Kidney glomerular epithelial cell (primary cell): ENCODE measurements around the gene NLGN1.

ENCODE experiments used
- DNase-seq: peaks from one replicate; lab custom pipeline; 2025; lab: John Stamatoyannopoulos, UW

Gene NLGN1

DNA sequence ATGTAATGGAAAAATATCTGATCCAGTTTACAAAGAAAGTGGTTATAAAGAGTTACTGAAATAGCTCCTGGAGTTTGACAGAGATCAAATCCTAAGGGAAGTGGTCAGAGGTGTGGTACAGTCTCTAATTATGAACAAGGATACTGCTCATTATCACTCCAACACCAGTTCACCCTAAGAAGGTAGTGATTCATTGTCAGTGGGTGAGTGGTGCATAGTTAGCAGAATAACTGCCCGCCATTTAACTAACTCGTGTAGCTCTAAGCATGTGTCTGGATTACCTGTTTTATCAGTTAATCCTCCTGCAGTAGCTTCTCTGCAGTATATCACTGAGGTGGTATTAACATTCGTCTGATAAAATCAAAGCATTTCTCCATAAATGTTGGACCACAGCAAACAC is 700.1 kb downstream of the NLGN1 start:
- no peak for DNase-seq

DNA sequence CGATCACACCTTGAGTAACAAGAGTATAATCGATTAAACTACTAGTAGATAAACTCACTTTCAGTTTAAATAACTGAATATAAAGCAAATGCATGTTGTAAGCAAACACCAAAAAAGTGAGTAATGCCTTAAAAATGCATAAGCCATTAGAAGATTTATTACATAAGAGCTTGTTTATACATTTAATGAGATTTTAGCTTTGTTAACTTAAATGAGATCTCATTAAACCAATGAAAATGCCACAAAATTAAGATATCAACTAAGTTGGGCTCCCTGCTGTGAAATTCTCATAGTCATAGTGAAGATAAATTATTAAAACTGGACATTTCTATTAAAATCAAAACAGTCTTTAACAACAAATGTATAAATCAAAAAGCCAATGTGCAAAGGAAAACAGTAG is 701.2 kb downstream of the NLGN1 start:
- no peak for DNase-seq

DNA sequence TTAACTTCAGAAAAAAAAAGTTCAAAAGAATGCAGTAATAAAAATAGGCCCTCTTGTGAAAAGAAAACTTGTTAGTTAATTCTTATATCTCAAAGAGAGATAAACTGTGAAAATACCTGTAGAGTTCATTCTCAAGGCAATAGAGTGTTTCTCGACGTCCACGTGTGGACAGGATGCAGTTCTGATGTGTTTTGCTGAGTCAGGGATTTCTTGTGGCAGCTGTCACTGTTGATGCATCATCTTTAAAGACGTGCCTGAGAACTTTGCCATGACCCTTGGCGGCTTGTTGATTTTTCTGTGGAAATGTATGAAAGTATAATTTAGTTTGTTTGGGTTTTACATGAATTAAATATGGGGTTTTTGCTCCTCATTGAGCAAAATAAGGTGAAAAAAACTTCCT is 702.2 kb downstream of the NLGN1 start:
- DNase-seq = no peak

DNA sequence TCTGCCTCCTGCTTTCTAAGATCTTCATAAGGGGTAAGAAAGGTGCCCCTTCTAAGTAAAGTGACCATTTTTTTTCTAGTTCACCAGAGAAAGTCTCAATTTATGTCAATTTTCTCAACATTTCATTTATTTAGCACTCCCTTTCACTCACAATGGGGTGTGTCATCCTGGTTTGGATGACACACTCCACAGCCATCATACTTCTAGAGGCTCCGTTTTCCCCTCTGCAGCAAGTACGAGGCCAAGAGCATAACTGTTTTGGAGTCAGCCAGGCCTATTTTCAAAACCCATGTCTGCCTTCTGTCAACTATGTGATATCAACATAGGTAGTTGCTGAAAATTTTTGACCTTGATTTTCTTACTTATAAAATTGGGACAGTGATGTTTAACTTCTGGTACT is 703.2 kb downstream of the NLGN1 start:
- no peak for DNase-seq

DNA sequence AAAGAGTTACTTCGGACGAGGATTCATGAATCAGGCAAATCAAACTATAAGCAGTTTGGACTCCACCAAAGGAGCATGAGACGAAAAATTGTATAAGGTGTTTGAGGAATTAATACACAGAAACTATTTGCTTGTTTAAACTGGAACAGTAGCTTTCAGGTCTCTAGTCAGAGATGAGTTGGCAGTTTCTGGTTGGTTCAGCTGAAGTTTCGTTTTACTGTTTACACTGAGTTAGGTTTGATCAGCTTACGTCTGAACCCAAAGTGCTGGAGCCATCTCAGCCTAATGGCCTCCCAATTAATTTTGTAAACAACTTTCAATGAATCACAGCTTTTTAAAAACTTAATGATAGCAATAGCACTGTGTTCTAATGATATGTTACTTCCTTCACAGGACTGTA is 703.7 kb downstream of the NLGN1 start:
- no peak for DNase-seq

DNA sequence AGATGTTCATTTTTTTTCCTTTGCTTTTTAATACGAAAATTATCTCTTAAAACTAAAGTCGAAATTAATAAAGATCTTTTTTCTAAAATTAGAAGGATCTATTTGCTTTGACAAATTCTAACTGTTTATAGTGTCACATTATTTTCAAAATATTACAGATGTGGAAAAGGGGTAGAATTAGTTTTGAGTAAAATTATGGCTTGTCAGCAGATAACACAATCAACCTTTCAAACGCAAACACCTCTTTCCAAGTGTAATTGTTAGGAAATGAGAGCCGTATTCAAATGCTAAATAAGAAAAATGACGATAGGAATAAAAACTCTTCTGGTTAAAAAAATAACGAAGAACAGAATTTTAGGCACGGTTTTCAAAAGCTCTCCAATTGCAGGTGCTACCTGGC is 704.7 kb downstream of the NLGN1 start:
- DNase-seq = no peak

DNA sequence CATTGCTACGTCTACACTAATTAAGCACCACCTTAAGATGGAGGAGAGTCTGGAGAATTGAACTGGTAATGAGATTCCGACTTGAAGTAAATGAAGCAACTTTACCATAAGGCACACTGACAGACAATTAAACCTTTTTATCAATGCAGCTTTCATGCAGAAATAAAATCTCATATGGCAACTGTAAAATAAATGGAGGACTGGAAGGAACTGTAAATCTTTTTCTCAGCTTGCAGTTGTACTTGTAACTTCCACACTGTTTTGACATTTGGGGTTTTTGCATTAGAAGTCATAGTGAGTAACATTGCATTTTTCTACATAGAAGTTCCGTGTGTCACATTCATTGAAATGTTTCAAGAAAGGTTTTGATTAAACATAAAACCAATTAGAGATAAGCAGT is 705.3 kb downstream of the NLGN1 start:
- DNase-seq = no peak

DNA sequence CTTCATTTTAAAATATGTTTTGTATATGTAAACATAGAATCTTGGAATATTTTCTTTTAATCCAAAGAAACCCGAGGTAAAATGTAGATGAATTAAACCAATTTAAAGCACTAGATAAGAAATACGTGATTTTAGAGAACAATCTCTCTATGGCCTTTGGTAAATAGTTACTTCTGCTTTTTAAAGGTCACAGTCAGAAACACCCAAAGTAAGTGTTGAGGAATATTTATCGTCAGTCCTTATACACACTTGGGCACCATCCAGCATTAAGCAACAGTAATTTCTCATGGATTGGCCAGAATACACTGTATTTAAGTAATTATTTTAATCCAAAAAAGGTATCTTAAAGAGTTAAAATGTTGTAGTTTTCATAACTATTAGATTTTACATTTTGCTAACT is 713.2 kb downstream of the NLGN1 start:
- DNase-seq = no peak

DNA sequence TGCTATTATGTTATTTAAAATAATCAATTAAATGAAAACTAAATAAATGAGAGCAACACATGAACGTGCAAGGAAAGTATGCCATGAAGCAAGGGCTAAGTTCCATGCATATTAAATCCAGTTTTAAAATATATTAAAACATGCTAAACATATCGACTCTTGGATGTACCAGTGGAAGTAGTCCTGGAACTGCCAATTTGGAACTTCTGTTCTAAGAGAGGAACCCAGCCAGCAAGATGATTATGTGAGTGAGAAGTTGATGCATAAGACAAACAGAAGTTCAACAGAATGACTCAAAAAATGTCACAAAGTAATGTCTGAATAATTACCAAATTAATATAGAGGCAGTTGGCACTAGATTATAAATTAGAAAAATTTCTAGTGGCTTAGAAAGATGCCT is 714.2 kb downstream of the NLGN1 start:
- no peak for DNase-seq

DNA sequence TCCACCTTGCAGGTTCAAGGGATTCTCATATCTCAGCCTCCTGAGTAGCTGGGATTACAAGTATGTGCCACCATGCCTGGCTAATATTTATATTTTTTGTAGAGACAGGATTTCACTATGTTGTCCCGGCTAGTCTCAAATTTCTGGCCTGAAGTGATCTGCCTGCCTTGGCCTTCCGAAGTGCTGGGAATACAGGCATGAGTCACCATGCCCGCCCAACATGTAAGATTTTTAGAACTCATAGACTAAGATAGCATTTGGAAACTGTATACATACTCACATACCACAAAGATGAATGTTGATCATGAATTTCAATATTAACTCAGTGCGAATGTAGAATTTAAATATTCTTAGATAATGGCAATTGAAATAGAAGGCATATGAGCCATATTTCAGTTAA is 718.9 kb downstream of the NLGN1 start:
- DNase-seq = no peak

DNA sequence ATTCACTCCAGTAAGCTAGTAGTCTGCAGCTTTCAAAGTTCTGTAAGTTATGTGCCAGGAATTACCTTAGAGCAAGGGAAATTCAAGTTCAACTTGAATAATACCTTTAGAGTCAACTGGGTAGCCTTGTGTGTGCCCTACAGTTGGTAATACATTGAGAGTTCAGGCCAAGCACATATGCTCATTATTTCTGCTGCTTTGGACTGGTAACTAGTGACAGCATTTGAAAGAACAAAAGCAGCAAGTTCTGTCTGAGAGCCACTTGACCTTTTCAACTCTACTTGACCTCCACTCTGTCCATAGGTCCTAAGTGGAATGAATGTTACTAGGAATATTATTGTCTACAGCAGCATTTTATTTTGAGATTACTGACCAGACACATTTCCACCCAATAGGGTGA is 723.5 kb downstream of the NLGN1 start:
- DNase-seq = no peak

DNA sequence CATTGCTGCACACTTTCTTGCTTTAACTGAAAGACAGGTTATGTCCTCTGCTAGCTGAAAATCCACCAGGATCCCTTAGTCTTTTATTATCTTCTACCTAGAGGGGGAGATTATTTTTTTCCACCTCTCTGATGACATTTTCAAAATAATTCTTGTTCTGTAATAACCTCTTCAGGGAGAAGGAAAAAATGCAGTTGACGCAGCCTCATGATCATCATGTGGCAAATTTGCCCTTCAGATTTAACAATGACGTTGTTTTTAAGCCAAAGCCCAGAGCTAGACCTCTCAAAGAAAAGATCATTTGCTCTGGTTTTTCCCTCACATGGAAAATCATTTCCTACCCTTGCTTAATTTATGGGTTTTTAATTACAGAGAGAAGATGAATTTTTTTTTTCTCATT is 724.9 kb downstream of the NLGN1 start:
- DNase-seq = no peak

DNA sequence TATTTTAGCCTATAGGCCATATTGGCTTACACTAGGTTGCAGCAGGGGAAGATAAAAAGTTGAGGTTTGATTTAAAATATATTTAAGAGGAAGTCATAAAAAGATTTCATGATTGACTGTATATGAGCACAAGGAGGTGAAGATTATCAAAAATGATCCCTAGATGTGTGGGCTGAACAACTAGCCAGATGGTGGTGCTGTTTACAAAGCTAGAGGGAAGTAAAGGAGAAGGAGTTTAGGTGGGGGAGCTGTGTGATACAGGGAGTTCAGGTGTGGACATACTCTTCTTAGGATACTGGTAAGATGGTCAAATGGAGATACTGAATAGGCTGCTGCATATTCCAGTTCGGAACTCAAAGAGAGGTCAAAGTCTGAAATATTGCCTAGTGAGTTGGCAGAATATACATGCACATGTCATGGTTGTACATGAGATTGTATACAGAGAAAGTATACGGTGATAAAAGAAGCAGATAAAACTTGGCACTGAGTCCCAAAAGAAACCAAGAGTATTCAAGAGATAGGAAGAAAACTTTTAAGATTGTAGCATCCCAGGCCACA is 727.8 kb downstream of the NLGN1 start:
- peak; percentile 45 for DNase-seq

DNA sequence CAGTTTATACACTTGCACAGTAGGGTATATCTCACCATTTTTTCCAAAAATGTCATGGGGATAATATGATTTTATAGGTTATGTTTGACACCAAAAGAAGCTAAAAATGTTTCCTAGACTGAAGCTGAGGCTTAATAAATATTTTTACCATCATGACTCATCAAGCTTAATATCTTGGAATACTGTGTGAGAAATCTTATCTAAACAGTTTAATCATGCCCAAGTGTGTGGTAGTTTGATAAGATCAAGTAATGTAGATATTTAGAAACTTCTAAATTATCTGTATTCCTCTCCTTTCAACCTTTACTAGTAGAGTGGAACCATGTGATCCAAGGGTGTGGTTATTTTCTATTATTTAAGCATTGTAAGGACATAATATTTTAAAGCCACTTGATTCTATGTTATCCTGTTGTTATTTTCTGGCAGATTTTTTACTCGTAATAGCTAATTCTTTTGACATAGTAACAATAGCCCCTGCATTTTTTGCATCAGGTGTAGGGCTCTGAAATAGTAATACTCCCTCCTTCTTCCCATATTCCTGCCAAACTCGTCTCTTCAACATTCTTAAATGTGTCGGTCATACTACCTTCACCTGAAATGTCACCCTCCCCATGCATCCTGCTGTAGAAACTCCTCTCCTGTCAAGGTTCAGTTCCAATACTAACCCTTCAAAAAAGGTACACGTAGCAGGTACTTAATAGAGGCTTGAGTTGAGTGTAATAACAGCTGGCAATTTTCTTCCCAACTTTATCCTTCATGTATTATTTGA is 729.6 kb downstream of the NLGN1 start:
- no peak for DNase-seq

DNA sequence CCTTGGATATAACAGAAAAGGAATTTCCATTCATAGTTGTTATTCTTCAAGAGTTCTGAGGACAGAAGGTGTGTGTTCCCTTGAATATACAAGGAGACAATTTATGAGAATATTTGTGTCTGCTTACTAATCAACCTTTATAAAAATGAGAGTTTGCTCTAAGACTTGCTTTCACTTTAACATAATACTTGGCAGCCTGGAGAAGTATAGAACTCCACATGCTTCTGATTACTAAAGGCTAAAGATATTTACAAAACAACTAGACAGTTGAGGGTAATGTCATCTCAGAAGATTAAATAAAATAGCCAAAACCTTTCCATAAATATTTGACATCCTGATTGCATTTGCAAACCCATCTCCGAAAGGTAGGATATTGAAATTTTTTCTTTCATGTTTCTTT is 734.5 kb downstream of the NLGN1 start:
- DNase-seq = no peak

DNA sequence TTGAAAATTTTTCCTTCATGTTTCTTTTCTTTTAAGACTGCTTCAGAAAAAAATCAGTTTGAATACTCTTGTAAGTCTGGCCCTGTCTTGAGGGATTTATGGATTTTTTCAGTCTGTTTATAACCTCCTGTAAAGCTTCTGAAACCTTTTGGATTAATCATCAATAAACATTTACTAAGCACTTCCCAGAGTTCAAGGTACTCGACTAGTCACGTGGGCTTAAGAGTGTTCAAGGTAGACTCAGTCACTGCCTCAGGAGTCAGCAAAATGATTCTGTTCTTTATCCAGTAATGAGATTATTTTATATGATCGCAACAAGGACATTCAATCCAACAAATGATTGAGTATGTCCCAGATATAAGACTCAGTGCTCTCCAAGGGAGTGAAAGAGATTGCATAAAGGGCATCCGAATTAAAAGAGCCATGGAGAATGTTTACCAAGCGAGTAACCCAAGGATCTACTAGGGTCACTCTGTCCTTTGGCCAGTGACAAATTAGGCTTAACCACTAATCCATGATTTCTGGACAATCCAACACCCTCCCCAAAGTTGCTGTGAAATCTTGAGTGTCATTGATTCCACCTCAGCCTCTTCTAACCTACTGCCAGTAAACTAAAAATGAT is 735.0 kb downstream of the NLGN1 start:
- DNase-seq = no peak

DNA sequence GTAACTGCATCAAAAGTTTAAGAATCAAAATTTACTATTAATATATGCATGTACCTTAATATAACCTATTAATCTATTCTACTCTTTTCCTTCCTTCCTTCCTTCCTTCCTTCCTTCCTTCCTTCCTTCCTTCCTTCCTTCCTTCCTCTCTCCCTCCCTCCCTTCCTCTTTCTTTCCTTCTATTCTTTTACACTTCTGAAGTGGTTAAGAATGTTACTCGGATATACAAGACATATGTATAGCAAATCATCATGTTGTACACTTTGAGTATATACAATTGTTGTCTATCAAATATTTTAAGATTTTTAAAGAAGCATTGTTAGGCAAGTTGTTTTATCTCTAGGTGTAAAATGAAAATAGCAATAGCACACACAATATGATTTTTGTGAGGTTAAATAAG is 748.5 kb downstream of the NLGN1 start:
- no peak for DNase-seq

DNA sequence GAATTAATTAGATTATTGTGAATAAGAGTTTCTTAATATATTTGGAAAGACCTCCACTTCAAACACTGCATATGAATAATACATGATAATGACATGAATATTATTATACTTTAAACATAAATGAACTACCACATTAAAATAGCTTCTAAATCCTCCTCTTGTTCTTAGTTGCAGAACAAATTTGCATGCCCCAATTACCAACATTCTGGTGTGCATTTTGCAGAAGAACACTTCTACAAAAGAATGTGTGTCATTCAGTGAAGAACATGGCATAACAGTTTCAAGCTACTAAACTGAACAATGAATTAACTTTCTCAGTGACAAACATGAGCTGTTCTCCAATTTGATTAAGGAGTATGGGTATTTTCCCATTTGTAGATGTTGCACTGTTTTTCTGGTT is 750.3 kb downstream of the NLGN1 start:
- no peak for DNase-seq

DNA sequence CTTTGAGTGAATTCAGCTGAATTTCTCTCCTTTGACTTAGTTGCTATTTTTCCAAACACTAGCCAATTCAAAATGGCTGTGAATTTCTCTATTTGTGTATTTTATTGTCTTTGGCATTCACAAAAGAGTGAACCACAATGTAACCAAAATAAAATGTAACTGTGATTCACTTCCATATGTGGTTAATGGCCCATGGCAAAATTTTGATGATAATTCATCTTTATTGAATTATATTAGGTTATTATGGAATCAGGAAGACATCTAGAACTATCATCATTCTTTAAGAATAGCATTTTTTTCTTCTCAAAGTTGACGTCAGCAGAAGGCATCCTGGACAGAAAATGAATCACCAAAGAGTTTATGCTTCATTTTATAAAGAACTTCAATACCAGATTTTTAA is 756.3 kb downstream of the NLGN1 start:
- no peak for DNase-seq

DNA sequence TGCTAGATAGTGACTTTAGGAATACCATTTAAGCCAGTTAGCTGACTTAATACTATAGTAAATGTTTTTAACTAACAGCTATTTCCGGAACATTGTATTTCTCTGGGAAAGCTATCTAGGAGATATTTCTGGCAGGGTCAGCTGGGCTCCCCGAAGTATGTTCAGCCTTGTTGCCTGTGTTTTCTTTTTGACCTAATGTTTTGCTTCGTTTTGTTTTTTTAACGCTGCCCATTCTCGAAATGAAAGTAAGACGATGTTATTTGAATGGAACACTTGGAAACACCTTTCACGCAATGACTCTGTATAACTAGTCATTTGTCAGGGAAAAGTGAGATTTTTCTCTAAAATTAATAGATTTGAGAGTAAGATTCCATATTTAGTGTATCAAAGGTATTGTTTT is 758.7 kb downstream of the NLGN1 start:
- no peak for DNase-seq

DNA sequence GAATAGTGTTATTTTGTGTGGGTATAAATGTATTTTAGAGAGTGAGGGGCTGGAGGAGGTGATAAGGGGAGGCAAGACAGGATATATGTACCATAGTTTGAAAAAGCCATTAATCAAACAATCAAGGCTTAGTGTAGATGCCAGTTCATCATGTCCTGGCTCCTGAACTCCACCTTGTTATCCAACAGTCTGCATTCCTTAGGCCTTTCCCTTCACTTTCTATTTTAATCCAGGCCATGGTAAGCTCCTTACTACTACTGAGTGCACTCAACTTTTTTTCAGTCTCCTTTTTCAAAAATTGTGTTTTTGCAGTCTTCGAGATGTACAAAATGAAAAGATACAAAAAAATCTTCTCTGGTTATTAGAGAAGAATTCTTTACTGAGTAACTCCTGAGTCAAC is 761.1 kb downstream of the NLGN1 start:
- no peak for DNase-seq

DNA sequence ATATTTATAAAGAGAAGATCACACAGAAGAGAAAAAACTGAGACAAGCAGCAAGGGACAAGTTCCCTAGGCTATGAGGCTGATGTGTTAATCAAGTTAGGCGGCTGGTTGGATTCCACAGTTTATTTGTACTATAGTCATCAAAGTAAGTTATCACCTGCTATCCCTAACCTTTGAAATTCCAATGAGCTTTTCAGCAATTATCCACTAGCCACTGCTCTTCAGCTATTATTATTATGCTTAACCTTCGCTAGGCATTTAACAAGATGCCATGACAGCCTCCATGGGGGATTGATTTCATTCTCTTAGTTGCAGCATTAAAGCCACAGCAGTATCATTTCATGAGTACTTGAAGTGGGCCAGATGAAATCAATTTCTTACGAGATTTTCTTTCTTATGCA is 762.1 kb downstream of the NLGN1 start:
- DNase-seq = no peak

DNA sequence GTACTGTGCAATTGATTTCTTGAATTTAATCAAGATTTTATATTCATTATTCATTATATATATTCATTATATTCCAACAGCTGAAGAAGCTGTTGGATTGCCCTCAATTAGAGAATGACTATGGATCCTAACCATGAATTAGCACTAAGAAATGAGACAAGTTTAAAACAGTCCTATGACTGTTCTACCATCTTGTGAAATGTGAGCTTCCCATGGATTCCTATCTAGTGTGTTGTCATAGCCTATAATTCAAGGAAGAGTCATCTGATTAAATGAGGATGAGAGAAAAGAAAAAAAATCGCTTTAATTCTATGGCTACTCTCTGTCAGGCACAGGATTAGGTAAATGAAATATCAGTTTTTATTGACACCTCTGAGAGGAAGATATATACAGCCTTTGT is 765.0 kb downstream of the NLGN1 start:
- DNase-seq = no peak

DNA sequence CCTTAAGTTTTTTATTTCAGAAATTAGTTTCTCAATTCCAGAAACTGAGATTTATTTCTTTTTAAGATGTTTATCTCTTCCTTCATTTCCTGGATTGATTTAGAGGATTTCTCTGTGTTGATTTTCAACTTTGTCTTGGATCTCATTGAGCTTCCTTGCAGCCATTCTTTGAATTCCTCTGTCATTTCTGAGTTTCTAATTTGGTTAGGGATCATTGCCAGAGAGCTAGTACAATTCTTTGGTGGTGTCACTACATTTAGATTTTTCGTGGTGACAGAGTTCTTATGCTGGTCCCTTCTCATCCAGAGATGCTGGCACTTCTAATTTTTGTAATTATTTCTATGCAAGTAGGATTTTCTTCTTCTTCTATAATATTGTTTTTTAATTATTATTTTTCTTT is 770.5 kb downstream of the NLGN1 start:
- DNase-seq = no peak
